GM10248 (cell line): ENCODE measurements around the gene STX8.

Experiments
- CTCF ChIA-PET: fragments of 300-600 bp; sonication (Branson Sonifier 250); formaldehyde crosslinking; extraction: SDS; loops from one replicate; lab custom pipeline; 2021; ENCODE audit warnings: antibody characterized with exemption; lab: Yijun Ruan, JAX
- POLR2A ChIA-PET: fragments of 350-650 bp; sonication (Branson Sonifier 250); formaldehyde crosslinking; extraction: SDS; loops from one replicate; lab custom pipeline; 2020; ENCODE audit warnings: antibody characterized with exemption; lab: Yijun Ruan, JAX
- DNase-seq: peaks from one replicate; pipeline ENCODE4 v3.0.0; 2012; ENCODE audit errors: extremely low spot score
- TF ChIP-seq, protein P1 (sequence below): IDR thresholded peaks from 2 replicates; pipeline ENCODE4 v1.5.1; 2012; ENCODE audit warnings: mild to moderate bottlenecking, low read depth; ENCODE audit errors: extremely low read depth, missing control alignments, control extremely low read depth

Gene STX8

DNA sequence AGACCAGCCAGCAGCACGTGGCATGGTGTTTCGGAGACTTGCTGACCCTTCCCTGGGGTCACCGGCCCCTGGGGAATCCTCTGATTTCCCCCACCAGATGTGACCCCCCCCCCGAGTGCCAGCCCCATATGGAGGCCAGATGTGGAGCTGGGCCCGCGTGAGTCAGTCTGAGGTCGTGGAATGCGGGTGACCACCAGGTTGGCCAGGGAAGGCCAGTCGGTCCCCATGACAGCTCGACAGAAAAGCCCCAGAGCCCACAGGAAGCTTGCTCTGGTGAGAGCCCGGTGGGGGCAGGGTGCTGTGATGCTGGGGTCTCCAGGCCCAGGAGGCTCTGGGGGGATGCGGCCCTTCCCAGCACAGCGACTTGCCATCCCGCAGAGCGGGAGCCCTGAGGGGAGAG lies 345.3 kb downstream of the STX8 start:
- TF ChIP-seq, protein P1, sequence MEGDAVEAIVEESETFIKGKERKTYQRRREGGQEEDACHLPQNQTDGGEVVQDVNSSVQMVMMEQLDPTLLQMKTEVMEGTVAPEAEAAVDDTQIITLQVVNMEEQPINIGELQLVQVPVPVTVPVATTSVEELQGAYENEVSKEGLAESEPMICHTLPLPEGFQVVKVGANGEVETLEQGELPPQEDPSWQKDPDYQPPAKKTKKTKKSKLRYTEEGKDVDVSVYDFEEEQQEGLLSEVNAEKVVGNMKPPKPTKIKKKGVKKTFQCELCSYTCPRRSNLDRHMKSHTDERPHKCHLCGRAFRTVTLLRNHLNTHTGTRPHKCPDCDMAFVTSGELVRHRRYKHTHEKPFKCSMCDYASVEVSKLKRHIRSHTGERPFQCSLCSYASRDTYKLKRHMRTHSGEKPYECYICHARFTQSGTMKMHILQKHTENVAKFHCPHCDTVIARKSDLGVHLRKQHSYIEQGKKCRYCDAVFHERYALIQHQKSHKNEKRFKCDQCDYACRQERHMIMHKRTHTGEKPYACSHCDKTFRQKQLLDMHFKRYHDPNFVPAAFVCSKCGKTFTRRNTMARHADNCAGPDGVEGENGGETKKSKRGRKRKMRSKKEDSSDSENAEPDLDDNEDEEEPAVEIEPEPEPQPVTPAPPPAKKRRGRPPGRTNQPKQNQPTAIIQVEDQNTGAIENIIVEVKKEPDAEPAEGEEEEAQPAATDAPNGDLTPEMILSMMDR = no peak
- POLR2A ChIA-PET = no interaction called here
- DNase-seq = no peak
- CTCF ChIA-PET = interaction anchor here (1.1 to 1.6 kb wide), 2 partner anchors 10 to 24 kb away, joined by 3 to 4 read pairs; no protein-coding TSS in a partner anchor

DNA sequence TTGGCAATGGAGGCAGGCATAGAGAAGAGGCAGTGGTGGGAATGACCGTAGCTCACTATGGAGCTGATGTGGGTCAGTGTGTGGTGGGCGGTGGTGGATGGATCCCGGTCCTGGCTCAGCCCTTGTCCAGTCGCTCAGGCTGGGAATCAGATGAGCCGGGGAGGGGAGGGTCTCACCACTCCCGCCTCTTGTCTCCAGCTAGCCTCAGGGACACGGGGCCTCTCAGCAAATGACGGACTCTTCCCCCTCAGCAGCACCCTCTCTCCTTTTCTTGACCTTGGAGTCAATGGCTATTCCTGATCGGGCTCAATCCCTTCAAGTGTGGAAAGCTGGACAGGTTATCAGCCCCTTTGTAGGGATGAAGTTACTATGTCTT lies 345.8 kb downstream of the STX8 start:
- POLR2A ChIA-PET = no interaction called here

DNA sequence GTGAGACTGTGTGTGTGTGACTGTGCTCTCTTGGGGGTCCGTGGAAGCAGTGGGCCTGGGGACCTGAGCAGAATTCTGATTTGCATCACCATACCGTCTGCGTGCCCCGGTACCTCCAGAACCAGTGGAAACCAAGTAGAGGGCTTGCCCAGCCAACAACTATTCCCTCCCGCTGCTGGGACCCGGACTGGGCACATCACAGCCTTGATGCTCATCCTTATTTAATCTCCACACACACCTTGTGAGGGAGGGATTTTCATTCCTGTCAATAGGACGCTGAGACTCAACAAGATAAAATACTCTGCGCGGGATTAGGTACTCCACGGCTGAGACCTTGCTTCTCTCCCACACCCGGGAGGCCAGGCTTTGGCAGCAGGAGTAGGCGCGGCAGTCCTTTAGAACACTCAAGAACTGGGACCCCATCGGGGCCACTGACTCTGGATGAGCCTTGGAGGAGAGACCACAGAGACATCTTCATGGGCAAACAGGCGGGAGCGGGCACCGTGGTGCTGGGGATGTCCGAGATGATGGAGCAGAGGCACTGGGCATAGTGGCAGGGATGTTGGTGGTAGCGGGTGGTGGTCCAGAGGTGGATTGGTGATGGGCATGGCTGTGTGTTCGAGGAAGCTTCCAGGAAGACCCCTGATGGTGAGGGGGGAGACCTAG lies 346.3 kb downstream of the STX8 start:
- CTCF ChIA-PET = interaction anchor here (1.1 kb wide), 1 partner anchor 23 kb away, joined by 3 read pairs; no protein-coding TSS in a partner anchor
- no peak for DNase-seq
- TF ChIP-seq, protein P1 = no peak
- POLR2A ChIA-PET = no interaction called here

More for the DNA sequence above, 345.8 kb downstream of the STX8 start:
- DNase-seq = no peak
- CTCF ChIA-PET = interaction anchor here (1.1 to 1.6 kb wide), 2 partner anchors 10 to 24 kb away, joined by 3 to 4 read pairs; no protein-coding TSS in a partner anchor
- TF ChIP-seq, protein P1 = no peak

DNA sequence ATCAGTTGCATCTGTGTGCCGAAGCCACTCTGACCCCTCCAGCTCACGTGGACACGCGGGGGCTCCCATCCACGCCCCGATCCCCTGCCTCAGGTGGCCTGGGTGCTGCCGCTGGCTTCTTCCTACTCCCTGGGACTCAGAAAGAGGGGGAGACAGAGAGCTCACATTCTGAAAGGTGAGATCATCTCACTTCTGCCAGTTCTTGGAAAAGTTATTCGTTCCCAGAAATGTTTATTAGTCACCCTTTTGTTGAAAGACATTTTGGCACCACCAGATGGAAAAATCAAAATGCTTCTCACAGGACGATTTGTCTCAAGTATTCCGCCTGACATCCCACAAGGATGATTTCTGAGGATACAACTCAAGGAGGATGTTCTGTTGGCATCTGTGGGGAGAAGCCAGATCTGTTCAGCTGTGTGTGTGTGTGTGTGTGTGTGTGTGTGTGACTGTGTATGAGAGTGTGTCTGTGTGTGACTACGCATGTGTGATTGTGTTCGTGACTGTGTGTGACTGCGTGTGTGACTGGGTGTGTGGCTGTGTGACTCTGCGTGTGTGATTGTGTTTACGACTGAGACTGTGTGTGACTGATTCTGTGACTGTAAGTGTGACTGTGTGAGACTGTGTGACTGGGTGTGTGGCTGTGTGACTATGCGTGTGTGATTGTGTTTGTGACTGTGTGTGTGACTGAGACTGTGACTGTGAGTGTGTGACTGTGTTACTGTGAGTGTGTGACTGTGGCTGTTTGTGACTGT lies 347.0 kb downstream of the STX8 start:
- TF ChIP-seq, protein P1 = no peak
- POLR2A ChIA-PET = no interaction called here
- DNase-seq = no peak
- CTCF ChIA-PET = interaction anchor here (1.0 kb wide), 1 partner anchor 18 kb away, joined by 3 read pairs; no protein-coding TSS in a partner anchor

DNA sequence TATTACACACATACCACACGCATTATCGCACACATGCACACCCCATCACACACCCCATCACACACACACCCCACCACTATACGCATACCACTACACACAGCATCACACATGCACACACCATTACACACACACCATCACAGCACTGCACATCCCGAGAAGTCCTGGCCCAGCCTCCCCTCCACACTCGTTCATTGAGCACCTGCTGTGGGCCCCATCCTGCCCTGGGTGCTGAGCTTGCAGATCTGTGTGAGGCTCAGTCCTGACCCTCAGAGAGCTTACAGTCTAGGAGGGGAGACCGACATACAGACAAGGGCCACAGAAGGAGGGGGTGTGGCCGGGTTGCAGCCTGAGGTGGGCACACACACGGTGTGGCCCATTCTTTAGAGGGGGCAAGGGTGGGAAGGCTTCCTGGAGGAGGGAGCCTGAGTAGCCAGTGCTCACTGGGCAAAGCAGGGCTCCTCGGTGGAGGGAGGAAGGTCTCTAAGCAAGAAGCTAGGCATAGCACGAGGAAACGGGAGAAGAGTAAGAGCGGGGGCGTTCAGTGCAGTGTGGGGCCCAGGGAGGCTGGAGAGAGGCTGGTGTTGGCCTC lies 347.7 kb downstream of the STX8 start:
- CTCF ChIA-PET = interaction anchor here (1.0 kb wide), 1 partner anchor 17 kb away, joined by 3 read pairs; no protein-coding TSS in a partner anchor
- no peak for DNase-seq
- POLR2A ChIA-PET = no interaction called here

DNA sequence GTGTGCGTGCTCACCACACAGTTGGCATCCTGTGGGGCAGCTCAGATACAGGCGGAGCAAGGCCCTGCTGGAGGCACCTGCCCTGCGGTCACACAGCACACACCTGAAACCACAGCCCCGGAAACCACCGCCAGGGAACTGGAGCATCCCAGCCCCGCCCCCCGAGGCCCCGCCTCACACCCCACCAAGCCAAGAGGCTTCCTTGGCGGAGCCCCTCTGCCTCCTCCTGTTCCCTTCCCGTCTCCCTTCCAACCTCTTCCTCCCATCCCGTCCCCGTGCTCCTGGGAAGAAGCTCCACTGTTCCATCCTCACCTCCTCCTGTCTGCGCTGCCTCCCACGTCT lies 348.9 kb downstream of the STX8 start:
- TF ChIP-seq, protein P1 = no peak
- no peak for DNase-seq
- CTCF ChIA-PET = no interaction called here
- POLR2A ChIA-PET = no interaction called here

More for the DNA sequence above, 347.7 kb downstream of the STX8 start:
- TF ChIP-seq, protein P1 = no peak
